Bronchus fibroblast of lung (primary cell): ENCODE data around the gene ASCL3. TPM values are rescaled to one million over a fixed set of nuclear protein-coding genes. Genes with fewer than 3 reads are reported as not detected.

ENCODE experiments used
- total RNA-seq: library from RNA; depleted of rRNA; stranded (reverse); fragments of >200 nt; gene quantifications from 2 replicates; pipeline ENCODE4 v1.2.3, GENCODE V29; 2015

ASCL3 gene, protein sequence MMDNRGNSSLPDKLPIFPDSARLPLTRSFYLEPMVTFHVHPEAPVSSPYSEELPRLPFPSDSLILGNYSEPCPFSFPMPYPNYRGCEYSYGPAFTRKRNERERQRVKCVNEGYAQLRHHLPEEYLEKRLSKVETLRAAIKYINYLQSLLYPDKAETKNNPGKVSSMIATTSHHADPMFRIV
- total RNA-seq, result not detected in 2 replicates

DNA sequence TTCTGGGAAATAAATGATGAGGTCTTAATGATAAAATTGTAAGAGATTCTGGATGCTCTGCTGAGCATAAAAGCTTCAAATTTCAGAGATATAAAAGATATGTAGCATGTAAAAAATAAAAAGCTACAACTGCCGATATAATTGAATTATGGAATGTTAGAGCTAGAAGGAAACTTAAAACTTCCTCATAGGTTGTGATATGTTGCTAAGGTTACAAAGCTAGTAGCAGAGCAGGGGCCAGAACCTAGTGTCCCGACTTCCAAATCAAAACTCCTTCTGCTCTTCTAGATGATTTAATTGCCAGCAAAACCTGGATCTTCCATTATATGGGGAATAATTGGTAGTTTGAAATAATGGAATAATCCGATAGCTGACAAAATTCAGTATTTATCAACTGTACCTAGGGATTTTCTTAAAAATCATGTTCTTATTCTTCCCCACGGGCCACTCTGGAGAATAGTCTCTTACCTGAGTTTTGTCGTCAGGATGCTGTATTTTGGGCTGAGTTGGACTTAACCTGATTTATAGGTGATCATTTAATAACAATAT lies at the start of gene ASCL3:
TSS of gene ASCL3 (minus strand) at position 499 of the 549 bp plus-strand sequence. CDS start 4,855 bp downstream, outside the sequence.

DNA sequence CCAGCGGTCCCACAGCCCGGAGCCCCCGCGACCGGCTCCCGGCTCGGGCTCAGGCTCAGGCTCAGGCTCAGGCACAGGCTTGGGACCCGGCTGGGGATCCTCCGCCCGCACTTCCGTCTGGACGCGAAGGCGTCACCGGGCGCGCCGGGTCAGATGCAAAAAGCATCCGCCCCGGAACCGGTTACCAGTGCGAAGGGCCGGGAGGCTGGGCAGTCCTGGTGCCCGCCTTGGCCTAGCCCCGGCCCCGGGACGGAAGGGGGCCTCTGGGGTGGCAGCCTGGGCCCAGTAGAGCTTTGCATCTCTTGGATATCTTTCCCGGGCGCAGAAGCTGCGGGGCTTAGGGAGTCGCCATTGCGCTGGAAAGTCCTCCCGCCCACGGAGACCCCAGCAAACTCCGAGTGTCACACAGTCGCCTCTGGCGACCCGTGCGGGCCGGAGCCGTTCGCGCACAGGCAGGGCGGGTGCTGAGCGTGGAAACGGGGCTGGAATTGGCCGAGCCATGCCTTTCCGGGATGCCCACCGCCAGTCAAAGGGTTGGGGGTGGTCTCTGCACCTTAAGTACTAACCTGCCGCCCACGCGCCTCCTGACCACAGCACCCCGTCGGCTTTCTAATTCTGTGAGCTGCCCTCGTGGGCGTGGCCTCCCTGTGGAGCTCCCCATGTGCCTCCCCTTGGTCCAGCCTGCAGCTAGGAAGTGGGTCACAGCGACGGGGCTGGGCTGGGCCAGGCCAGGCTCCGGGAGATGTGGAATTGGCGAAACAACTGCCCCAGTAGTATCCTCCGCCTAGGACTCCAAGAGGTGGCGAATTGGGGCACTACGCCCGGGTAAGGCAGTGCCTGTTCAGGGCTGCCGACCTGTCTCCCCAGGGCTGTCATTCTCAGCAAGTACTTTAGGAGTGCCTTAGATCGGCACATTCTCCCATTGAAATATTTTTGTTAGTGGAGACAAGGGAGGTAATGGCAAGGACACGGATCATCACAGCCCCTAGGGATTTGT lies 21.8 kb upstream of the ASCL3 start, which contains the start of gene TMEM9B:
TSS of gene TMEM9B (minus strand) at position 119 of the 997 bp plus-strand sequence. CDS start 129 bp downstream, outside the sequence.

DNA sequence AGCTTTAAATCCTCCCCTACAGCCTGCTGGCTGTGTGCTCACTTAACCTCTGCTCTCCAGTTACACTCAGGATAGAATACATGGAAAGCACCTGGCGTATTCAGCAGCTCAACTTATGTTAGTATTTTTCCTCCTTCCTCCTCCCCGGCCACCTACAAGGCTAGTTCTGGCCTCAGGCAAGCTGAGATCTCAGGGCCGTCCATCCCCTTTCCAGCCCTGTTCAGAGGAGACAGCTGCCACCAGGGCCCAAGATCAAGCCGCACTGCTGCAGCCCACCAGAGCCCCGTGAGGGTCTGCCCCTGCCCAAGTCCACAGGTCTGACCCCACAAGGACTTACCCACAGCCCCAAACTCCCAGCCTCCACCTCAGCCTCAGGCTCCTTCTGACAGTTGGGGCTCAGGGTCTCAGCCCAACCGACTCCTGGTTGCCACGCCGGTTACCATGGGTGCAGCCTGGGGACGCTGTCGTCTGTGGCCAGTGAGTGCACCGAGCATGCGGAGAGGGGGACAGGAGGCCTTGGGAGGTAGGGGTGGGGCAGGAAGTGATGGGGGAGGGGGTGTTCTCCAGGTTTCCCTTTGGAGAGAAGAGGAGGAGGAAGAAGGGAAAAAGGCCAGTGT lies 10.1 kb downstream of the ASCL3 start, which contains the start of gene C11orf16:
TSS of gene C11orf16 (minus strand) at position 384 of the 617 bp plus-strand sequence. CDS start 639 bp downstream, outside the sequence.

DNA sequence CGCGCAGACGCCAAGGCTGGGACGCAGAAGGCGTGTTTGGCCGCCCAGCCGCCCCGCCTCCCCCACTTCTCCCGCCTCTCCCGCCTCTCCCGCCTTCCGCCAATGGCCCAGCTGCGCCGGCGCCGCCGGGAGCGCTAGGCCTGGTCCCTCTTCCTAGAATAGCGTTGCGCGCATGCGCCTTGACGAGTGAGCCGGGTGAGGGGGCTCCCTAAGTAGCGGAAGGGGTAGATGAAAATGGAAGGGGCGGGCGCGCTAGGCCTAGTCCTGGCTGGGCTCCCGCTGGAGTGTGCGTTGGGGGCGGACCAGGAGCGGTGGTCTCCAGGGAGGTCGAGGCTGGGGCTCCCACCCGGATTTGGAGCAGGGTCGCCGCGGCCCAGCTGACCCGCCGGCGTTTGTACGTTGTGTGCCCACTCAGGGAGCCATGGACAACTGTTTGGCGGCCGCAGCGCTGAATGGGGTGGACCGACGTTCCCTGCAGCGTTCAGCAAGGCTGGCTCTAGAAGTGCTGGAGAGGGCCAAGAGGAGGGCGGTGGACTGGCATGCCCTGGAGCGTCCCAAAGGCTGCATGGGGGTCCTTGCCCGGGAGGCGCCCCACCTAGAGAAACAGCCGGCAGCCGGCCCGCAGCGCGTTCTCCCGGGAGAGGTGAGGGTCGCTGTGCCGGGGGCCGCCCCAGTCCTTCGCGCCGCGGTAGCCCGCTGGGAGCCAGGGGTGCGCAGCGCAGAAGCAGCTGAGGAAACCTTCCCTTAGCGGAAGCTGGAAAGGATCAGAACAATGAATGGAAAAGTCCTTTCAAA lies 31.6 kb downstream of the ASCL3 start, which contains the start of gene AKIP1:
TSS of gene AKIP1 (plus strand) at position 161 of the 795 bp plus-strand sequence. CDS start at position 422, 261 bp downstream.

Other genes starting within 250 kb of the ASCL3 start
- 44.0 and 44.9 TPM in 2 replicates for gene AKIP1, start 31.8 kb downstream of the ASCL3 start, total RNA-seq
- not detected in 2 replicates for gene C11orf16, start 10.1 kb downstream of the ASCL3 start, total RNA-seq
- gene TMEM9B, start 21.4 kb upstream of the ASCL3 start, total RNA-seq, result 31.5 and 33.0 TPM in 2 replicates
- 9.7 and 11.8 TPM in 2 replicates for gene NRIP3, start 61.0 kb upstream of the ASCL3 start, total RNA-seq
- 0.30 and 1.2 TPM in 2 replicates for gene SCUBE2, start 148.6 kb upstream of the ASCL3 start, total RNA-seq